ENCODE data around the gene ATP1A4. TPM values are rescaled to one million over a fixed set of nuclear protein-coding genes. Genes with fewer than 3 reads are reported as not detected.

ATP1A4 gene
- total RNA-seq, 2 donors from 2014 or later, result not detected

GRCh38 chr1:160210561-160210960 lies 59.2 kb downstream of the ATP1A4 start:
- no peak for ATAC-seq
- intact Hi-C loops (cut with DNase I, micrococcal nuclease), result loop anchor here in 1 of 2 donors (10.0 kb wide), 1 partner anchor 106 kb away; no protein-coding TSS in a partner anchor
- no peak for DNase-seq

DNA sequence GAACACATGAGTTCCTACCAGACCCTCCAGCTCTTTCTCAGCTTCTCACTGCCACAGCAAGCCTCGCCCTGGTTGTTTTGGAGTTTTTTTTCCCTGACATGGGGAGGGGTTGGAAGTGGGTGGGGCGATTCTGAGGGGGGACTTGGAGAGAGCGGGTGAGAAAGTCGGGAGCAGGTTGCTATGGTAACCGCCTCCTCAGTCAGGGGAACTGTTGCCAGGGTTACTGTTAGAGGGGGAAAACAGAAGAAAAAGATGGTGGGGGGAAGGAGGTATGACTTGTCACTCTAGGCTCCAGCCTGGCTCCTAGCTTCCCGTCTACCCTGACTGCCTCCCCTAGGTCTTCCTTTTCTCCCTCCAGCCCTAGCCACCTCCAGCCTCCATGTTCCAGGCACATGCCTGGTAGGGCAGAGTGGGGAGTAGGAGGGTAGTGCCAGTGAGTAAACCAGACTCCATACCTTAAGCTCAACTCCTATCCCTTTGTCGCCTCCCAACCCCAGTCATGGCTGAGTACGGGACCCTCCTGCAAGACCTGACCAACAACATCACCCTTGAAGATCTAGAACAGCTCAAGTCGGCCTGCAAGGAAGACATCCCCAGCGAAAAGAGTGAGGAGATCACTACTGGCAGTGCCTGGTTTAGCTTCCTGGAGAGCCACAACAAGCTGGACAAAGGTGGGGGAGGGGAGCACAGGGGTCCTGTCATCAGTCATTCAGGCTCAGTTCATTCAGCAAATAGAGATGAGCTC lies 59.8 kb downstream of the ATP1A4 start:
- ATAC-seq (no peak), DNase-seq (no peak)
- intact Hi-C loops (cut with DNase I, micrococcal nuclease), result loop anchor here in 1 of 2 donors (10.0 kb wide), 1 partner anchor 106 kb away; no protein-coding TSS in a partner anchor

GRCh38 chr1:160214481-160215140 lies 63.2 kb downstream of the ATP1A4 start:
- peak; percentile 54 to 55 for DNase-seq
- intact Hi-C loops (cut with DNase I, micrococcal nuclease), result loop anchor here in 1 of 2 donors (10.0 kb wide), 1 partner anchor 110 kb away; no protein-coding TSS in a partner anchor
- peak; percentile 83 for ATAC-seq

GRCh38 chr1:160216301-160216700 lies 64.9 kb downstream of the ATP1A4 start:
- intact Hi-C loops (cut with DNase I, micrococcal nuclease), result loop anchor here in 1 of 2 donors (10.0 kb wide), 1 partner anchor 112 kb away; no protein-coding TSS in a partner anchor
- DNase-seq (no peak), ATAC-seq (no peak)

DNA sequence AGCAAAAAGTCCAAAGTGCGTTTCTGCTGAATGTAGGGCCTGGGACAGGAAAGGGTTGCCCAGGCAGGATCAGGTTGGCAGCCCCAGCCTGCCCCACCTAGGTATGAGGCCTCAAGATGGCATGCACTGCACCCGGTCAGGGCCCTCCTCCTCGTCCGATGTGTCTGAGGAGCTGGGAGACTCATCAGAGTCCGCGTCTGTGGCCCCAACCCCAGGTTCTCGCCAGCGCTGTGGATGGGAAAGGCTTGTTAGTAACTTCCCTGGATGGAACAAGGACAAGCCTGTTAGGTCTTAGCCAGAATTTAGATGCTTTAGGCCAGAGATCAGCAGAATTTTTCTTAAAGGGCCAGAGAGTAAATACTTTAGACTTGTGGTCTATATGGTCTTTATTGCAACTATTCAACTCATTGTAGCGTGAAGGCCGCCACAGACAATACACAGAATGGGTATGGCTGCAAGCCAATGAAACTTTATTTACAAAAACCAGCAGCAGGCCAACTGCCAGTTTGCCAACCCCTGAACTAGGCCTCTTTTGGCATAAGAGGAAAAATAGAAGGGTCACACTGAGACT lies 66.2 kb downstream of the ATP1A4 start:
- intact Hi-C loops (cut with DNase I, micrococcal nuclease), result loop anchor here in 1 of 2 donors (2.0 to 10.0 kb wide), 2 partner anchors 25 to 113 kb away; no protein-coding TSS in a partner anchor
- DNase-seq (peak in 1 of 2 donors; percentile 47), ATAC-seq (peak; percentile 76)

- intact Hi-C loops (cut with DNase I, micrococcal nuclease), result loop anchor here in 1 of 2 donors (2.0 to 10.0 kb wide), 2 partner anchors 26 to 114 kb away; no protein-coding TSS in a partner anchor
- ATAC-seq, result peak; percentile 57
- peak; percentile 28 to 49 for DNase-seq
These were observed 67.9 kb downstream of the ATP1A4 start for GRCh38 chr1:160219062-160219929.

GRCh38 chr1:160220301-160220700 lies 68.9 kb downstream of the ATP1A4 start:
- no peak for ATAC-seq
- intact Hi-C loops (cut with DNase I, micrococcal nuclease), result no loop called here
- DNase-seq, result no peak

DNA sequence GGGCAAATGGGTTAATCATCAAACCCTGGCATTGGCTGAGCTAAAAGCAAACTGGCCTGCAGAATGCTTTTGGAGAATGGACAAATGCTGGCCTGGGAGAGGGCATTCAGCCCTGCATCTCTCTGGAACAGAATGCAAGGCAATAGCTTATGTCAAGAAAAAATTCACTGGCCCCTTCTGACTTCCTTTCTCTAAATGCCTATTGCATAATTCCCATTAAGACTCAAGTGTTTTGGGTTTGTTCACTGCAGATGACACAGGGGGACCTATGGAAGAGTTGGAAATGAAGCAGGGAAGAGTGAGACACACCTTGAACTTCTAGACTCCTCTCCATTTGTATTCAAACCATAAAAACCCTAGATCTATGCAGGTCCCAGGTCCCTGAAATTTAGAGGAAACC lies 69.7 kb downstream of the ATP1A4 start:
- intact Hi-C loops (cut with DNase I, micrococcal nuclease), result no loop called here
- DNase-seq, result no peak
- no peak for ATAC-seq

GRCh38 chr1:160222546-160222945 lies 71.1 kb downstream of the ATP1A4 start:
- ATAC-seq, result no peak
- DNase-seq, result no peak
- intact Hi-C loops (cut with DNase I, micrococcal nuclease), result no loop called here

GRCh38 chr1:160224606-160225005 lies 73.2 kb downstream of the ATP1A4 start:
- DNase-seq (no peak), ATAC-seq (no peak)
- intact Hi-C loops (cut with DNase I, micrococcal nuclease), result no loop called here

DNA sequence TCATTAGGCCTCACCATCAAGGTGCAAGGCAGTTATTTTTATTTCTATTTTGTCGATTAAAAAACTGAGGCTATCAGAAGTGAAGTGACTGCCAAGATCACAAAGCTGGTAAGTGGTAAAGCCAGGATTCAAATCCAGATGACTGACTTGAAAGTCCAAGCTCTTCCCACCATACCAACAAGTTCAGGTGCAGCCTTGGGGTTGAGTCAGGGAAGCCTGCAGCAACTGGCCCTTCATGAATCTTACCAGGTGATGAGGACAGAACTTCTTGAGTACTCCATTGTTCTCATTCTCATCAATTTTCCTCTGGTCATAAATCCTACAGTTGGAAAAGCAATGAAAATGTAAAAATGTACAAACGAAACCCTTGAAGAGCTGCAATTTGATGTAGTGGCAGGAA lies 73.9 kb downstream of the ATP1A4 start:
- DNase-seq, result no peak
- intact Hi-C loops (cut with DNase I, micrococcal nuclease), result no loop called here
- ATAC-seq, result no peak

DNA sequence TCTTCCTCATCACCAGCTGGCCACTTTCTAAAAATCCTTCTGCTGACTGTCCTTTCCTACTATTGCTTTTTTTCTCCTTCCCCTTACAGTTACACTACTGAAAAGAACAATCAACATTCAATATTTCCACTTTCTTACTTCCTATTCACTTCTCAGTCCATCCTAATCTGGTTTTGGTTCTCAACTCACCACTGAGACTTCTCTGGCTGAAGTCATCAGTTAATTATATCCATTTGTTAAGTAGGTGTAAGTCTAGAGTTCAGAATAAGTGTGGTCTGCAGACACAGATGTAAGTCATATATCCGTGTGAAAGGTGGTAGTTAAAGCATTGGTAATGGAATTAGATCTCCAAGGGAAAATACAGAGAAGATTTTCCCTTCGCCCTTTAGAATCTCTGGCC lies 75.2 kb downstream of the ATP1A4 start:
- ATAC-seq (no peak), DNase-seq (no peak)
- intact Hi-C loops (cut with DNase I, micrococcal nuclease), result no loop called here

- ATAC-seq, result no peak
- DNase-seq, result no peak
- intact Hi-C loops (cut with DNase I, micrococcal nuclease), result no loop called here
These were observed 75.6 kb downstream of the ATP1A4 start for GRCh38 chr1:160227034-160227433.

GRCh38 chr1:160227561-160227960 lies 76.2 kb downstream of the ATP1A4 start:
- no peak for ATAC-seq
- no peak for DNase-seq
- intact Hi-C loops (cut with DNase I, micrococcal nuclease), result no loop called here

DNA sequence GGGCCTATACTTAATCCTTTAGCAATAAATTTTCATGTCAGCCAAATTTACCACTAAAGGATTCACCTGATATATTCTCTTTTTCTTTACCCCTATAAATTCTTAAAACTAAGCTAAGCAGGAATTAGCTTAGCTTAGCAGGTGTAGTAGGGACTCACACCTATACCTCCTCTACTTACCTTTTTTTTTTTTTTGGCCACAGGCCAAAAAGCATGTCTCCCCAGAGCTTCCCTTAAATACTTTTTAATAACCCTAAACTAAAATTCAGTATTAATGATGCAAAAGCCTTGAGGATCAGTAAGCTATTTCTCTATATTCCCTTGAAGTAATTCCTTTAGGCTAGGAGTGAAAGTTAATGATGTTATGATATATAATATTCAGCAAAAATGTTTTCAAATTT lies 77.0 kb downstream of the ATP1A4 start:
- ATAC-seq (no peak), DNase-seq (no peak)
- intact Hi-C loops (cut with DNase I, micrococcal nuclease), result no loop called here

DNA sequence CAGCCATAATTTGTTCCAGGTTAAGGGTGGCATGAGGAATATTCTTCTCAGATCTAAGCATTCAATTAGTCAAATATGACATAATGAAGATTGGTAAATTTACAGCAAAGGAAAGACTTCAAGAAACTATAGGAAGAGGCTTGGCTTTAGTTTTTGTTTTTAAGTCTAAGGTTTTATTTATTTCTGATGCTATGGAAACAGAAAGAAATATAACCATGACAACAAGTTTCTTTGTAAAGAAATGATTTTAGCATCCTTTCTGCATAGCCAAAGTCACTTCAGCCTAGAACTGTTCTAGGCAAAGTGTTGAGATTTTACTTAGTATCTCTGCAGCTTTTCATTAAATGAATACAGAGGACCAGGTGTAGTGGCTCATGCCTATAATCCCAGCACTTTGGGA lies 81.5 kb downstream of the ATP1A4 start:
- no peak for ATAC-seq
- intact Hi-C loops (cut with DNase I, micrococcal nuclease), result no loop called here

More for the DNA sequence above, 81.5 kb downstream of the ATP1A4 start:
- no peak for DNase-seq
